Thymus (tissue), 11 donors: ENCODE results near the gene ELANE. TPM values are rescaled to one million over a fixed set of nuclear protein-coding genes. Genes with fewer than 3 reads are reported as not detected.
"Not testable (repeated sequence)": the region's sequence is repeated elsewhere in the genome, so short reads cannot be mapped to it uniquely, and the experiment has no call there.

ENCODE experiments used
- DNase-seq, 9 donors: peaks; one replicate each; pipeline ENCODE4 v3.0.0-alpha.2; 2013; ENCODE audit warnings: low spot score in 9 of 9, low read depth in 6 of 9, missing footprints in 1 of 9
- H3K27ac ChIP-seq, 2 donors: one replicate each; pipeline ENCODE4 v1.5.1; 2013; ENCODE audit warnings: control low read depth in 1 of 2, low read depth in 1 of 2, low read length in 1 of 2, mild to moderate bottlenecking in 1 of 2, moderate library complexity in 1 of 2
- H3K27me3 ChIP-seq, 2 donors: one replicate each; pipeline ENCODE4 v1.5.1; 2013; ENCODE audit warnings: low read length in 1 of 2; ENCODE audit not compliant: control insufficient read depth in 2 of 2, insufficient read depth in 1 of 2
- H3K36me3 ChIP-seq, 2 donors: one replicate each; pipeline ENCODE4 v1.5.1; 2013; ENCODE audit warnings: low read length in 1 of 2, mild to moderate bottlenecking in 1 of 2, moderate library complexity in 1 of 2; ENCODE audit not compliant: control insufficient read depth in 2 of 2, insufficient read depth in 2 of 2
- H3K4me1 ChIP-seq, 2 donors: one replicate each; pipeline ENCODE4 v1.5.1; 2013; ENCODE audit warnings: low read length in 2 of 2; ENCODE audit not compliant: control insufficient read depth in 2 of 2, insufficient read depth in 2 of 2
- H3K4me3 ChIP-seq, 2 donors: one replicate each; pipeline ENCODE4 v1.5.1; 2013; ENCODE audit warnings: low read length in 2 of 2, control low read depth in 1 of 2, mild to moderate bottlenecking in 1 of 2
- H3K9me3 ChIP-seq, 2 donors: one replicate each; pipeline ENCODE4 v1.5.1; 2013; ENCODE audit warnings: low read length in 1 of 2, mild to moderate bottlenecking in 1 of 2; ENCODE audit not compliant: control insufficient read depth in 2 of 2, insufficient read depth in 1 of 2
- WGBS: extraction: QIAGEN DNeasy Blood & Tissue Kit; methylation state at CpG from one replicate; pipeline ENCODE4 v1.1.7; 2013; 5-methylcytosine and 5-hydroxymethylcytosine counted together
- polyA plus RNA-seq: library from polyadenylated mRNA; stranded (reverse); fragments of 200-250 nt; gene quantifications from one replicate; pipeline ENCODE4 v1.2.3, GENCODE V29; 2013
- total RNA-seq: library from RNA; stranded (reverse); fragments of 120-200 nt; gene quantifications from one replicate; pipeline ENCODE4 v1.2.4, GENCODE V29; 2013
- donor health status: healthy.

The ELANE gene
- total and polyA plus RNA-seq, 2 donors: 7.7 to 11.2 TPM

GRCh38 chr19:890831-891230 lies 38.7 kb downstream of the ELANE start:
- DNase-seq: no peak
- Histone ChIP-seq H3K4me1 (peaks cover 2 to 13% of the 10 kb centered on the region in 2 donors), H3K27ac (no peak overlapping the region), H3K27me3 (no peaks in the 10 kb centered on the region), H3K9me3 (peaks cover 0 to 6% of the 10 kb centered on the region in 2 donors), H3K4me3 (no peak overlapping the region), H3K36me3 (peaks cover 24 to 29% of the 10 kb centered on the region in 2 donors)
- WGBS: 98% methylated on average over 18 of the region's 18 CpGs

- peaks cover 2 to 13% of the 10 kb centered on the region in 2 donors for H3K4me1 ChIP-seq
- peak overlapping the region; percentile 46 to 97 for H3K4me3 ChIP-seq
- H3K27ac ChIP-seq: peak overlapping the region in 1 of 2 donors; percentile 28
These were observed 39.5 kb downstream of the ELANE start for GRCh38 chr19:891421-892200.

GRCh38 chr19:892243-892893 lies 40.3 kb downstream of the ELANE start:
- Histone ChIP-seq H3K27me3 (no peaks in the 10 kb centered on the region), H3K36me3 (peaks cover 26 to 28% of the 10 kb centered on the region in 2 donors), H3K4me1 (peaks cover 2 to 13% of the 10 kb centered on the region in 2 donors), H3K4me3 (peak overlapping the region; percentile 46 to 97), H3K9me3 (peaks cover 0 to 6% of the 10 kb centered on the region in 2 donors), H3K27ac (peak overlapping the region; percentile 28 to 79)
- WGBS: 8% methylated on average over 25 of the region's 27 CpGs
- peak in 1 of 9 donors; percentile 18 for DNase-seq

More at GRCh38 chr19:891421-892200, 39.5 kb downstream of the ELANE start:
- 89% methylated on average over 45 of the region's 50 CpGs for WGBS
- not testable (repeated sequence) for H3K27me3 ChIP-seq, H3K9me3 ChIP-seq, DNase-seq
- H3K36me3 ChIP-seq: peaks cover 23 to 25% of the 10 kb centered on the region in 2 donors

- H3K27ac ChIP-seq: peak within 1 kb of the TSS; percentile 91 to 96
- H3K4me3 ChIP-seq: peak within 1 kb of the TSS; percentile 46 to 97
- H3K4me1 ChIP-seq: peaks cover 2 to 13% of the 10 kb centered on the region in 2 donors
- peak; percentile 86 to 97 (median 93) for DNase-seq
- H3K36me3 ChIP-seq: peaks cover 27 to 30% of the 10 kb centered on the region in 2 donors
- peaks cover 0 to 6% of the 10 kb centered on the region in 2 donors for H3K9me3 ChIP-seq
- 1% methylated on average over 69 of the region's 69 CpGs for WGBS
- no peaks in the 10 kb centered on the region for H3K27me3 ChIP-seq
These were observed 41.0 kb downstream of the ELANE start, which contains the start of the genes MED16 and RNU6-9 for GRCh38 chr19:892894-893689. TSS of gene MED16 (minus strand) at chr19:893187. CDS start at chr19:891131, 2,056 bp downstream. TSS of gene RNU6-9 (plus strand) at chr19:893484.

- no peak for DNase-seq
- Histone ChIP-seq H3K27me3 (no peaks in the 10 kb centered on the region), H3K36me3 (peaks cover 35 to 36% of the 10 kb centered on the region in 2 donors), H3K4me1 (peaks cover 2 to 30% of the 10 kb centered on the region in 2 donors), H3K9me3 (peaks cover 0 to 6% of the 10 kb centered on the region in 2 donors), H3K27ac (no peak overlapping the region), H3K4me3 (no peak overlapping the region)
- WGBS: 99% methylated on average over 10 of the region's 10 CpGs
These were observed 44.3 kb downstream of the ELANE start for GRCh38 chr19:896434-896833.

GRCh38 chr19:896999-897398 lies 44.9 kb downstream of the ELANE start:
- Histone ChIP-seq H3K27me3 (no peaks in the 10 kb centered on the region), H3K27ac (no peak overlapping the region), H3K36me3 (peaks cover 39 to 41% of the 10 kb centered on the region in 2 donors), H3K9me3 (peaks cover 0 to 3% of the 10 kb centered on the region in 2 donors), H3K4me1 (peaks cover 2 to 28% of the 10 kb centered on the region in 2 donors), H3K4me3 (no peak overlapping the region)
- WGBS: 92% methylated on average over 11 of the region's 11 CpGs
- no peak for DNase-seq

- DNase-seq: no peak
- peaks cover 0 to 23% of the 10 kb centered on the region in 2 donors for H3K4me1 ChIP-seq
- no peaks in the 10 kb centered on the region for H3K9me3 ChIP-seq
- 98% methylated on average over 26 of the region's 26 CpGs for WGBS
- no peaks in the 10 kb centered on the region for H3K27me3 ChIP-seq
- peak overlapping the region in 1 of 2 donors; percentile 37 for H3K27ac ChIP-seq
- H3K4me3 ChIP-seq: no peak overlapping the region
- peaks cover 42% of the 10 kb centered on the region in 2 donors for H3K36me3 ChIP-seq
These were observed 45.4 kb downstream of the ELANE start for GRCh38 chr19:897442-898039.

- H3K27me3 ChIP-seq: no peaks in the 10 kb centered on the region
- H3K36me3 ChIP-seq: peaks cover 42% of the 10 kb centered on the region in 2 donors
- H3K27ac ChIP-seq: peak overlapping the region in 1 of 2 donors; percentile 65
- DNase-seq: peak in 4 of 9 donors; percentile 51 to 87 (median 78)
- H3K4me3 ChIP-seq: no peak overlapping the region
- peaks cover 0 to 20% of the 10 kb centered on the region in 2 donors for H3K4me1 ChIP-seq
- WGBS: 87% methylated on average over 20 of the region's 20 CpGs
- H3K9me3 ChIP-seq: no peaks in the 10 kb centered on the region
These were observed 46.6 kb downstream of the ELANE start for GRCh38 chr19:898663-899062.
